Measurements from ENCODE around the gene FBXW9. TPM values are rescaled to one million over a fixed set of nuclear protein-coding genes. Genes with fewer than 3 reads are reported as not detected.

The FBXW9 gene
- total RNA-seq (2016; rRNA removed; fragmentation: Illumina TruSeq; extraction: Trizol) (4.6 and 6.1 TPM in 2 replicates), polyA plus RNA-seq (2011; rRNA removed) (5.7 and 7.0 TPM in 2 replicates), polyA minus RNA-seq (2011; rRNA and poly(A)+ RNA removed; ENCODE audit: low replicate concordance) (10.4 and 13.8 TPM in 2 replicates), Bru-seq, nascent RNA (percentile 50 among the genes with signal in this experiment), BruChase-seq, experiment 1, labeled RNA remaining after a 6-hour chase (percentile 60 among the genes with signal in this experiment), BruChase-seq, experiment 2, labeled RNA remaining after a 2-hour chase (percentile 56 among the genes with signal in this experiment)
- 1.2 and 2.0 TPM in 2 replicates for total RNA-seq (2016; cell fraction: cytosol; rRNA removed; fragmentation: Illumina TruSeq; extraction: Trizol; ENCODE audit: low read depth)
- total RNA-seq (2016; cell fraction: insoluble cytoplasmic fraction; rRNA removed; fragmentation: Illumina TruSeq; extraction: Trizol): 3.8 and 6.5 TPM in 2 replicates
- total RNA-seq (2016; cell fraction: membrane; rRNA removed; fragmentation: Illumina TruSeq; extraction: Trizol): 2.3 and 2.8 TPM in 2 replicates
- total RNA-seq (2016; cell fraction: nucleus; rRNA removed; fragmentation: Illumina TruSeq; extraction: Trizol): 5.5 and 5.9 TPM in 2 replicates
- polyA plus RNA-seq (2011; cell fraction: cytosol; rRNA removed): 6.0 and 11.9 TPM in 2 replicates
- polyA plus RNA-seq (2011; cell fraction: nucleus; rRNA removed): 21.5 and 25.3 TPM in 2 replicates
- 3.3 TPM in 2 replicates for polyA plus RNA-seq (2012)
- 1.7 and 1.9 TPM in 2 replicates for polyA plus RNA-seq (2016; cell fraction: cytosol; fragmentation: Illumina TruSeq; extraction: Trizol; ENCODE audit: low read depth)
- polyA plus RNA-seq (2016; cell fraction: insoluble cytoplasmic fraction; fragmentation: Illumina TruSeq; extraction: Trizol; ENCODE audit: low read depth): 4.4 and 5.7 TPM in 2 replicates
- polyA plus RNA-seq (2016; cell fraction: membrane; fragmentation: Illumina TruSeq; extraction: Trizol; ENCODE audit: low read depth): 1.9 and 2.7 TPM in 2 replicates
- 12.6 and 13.0 TPM in 2 replicates for polyA plus RNA-seq (2016; cell fraction: nucleus; fragmentation: Illumina TruSeq; extraction: Trizol; ENCODE audit: insufficient read depth, low read depth)
- polyA minus RNA-seq (2011; cell fraction: cytosol; rRNA and poly(A)+ RNA removed): 3.2 and 4.4 TPM in 2 replicates
- polyA minus RNA-seq (2011; cell fraction: nucleus; rRNA and poly(A)+ RNA removed): 2.7 and 4.4 TPM in 2 replicates
- long read RNA-seq, experiment 1, transcript FBXW9-201 (10 exons, 1,738 nt): major isoform, 15 of 18 reads
- long read RNA-seq, experiment 1, partial matches to known transcripts: 1 of 18 reads
- long read RNA-seq, experiment 1, other reads (novel, unspliced or antisense): 2 of 18 reads
- long read RNA-seq, experiment 2, transcript FBXW9-201 (10 exons, 1,738 nt): major isoform, 10 of 12 reads
- long read RNA-seq, experiment 2, partial matches to known transcripts: 2 of 12 reads
- long read RNA-seq, experiment 2, other reads (novel, unspliced or antisense): 0 of 12 reads

DNA sequence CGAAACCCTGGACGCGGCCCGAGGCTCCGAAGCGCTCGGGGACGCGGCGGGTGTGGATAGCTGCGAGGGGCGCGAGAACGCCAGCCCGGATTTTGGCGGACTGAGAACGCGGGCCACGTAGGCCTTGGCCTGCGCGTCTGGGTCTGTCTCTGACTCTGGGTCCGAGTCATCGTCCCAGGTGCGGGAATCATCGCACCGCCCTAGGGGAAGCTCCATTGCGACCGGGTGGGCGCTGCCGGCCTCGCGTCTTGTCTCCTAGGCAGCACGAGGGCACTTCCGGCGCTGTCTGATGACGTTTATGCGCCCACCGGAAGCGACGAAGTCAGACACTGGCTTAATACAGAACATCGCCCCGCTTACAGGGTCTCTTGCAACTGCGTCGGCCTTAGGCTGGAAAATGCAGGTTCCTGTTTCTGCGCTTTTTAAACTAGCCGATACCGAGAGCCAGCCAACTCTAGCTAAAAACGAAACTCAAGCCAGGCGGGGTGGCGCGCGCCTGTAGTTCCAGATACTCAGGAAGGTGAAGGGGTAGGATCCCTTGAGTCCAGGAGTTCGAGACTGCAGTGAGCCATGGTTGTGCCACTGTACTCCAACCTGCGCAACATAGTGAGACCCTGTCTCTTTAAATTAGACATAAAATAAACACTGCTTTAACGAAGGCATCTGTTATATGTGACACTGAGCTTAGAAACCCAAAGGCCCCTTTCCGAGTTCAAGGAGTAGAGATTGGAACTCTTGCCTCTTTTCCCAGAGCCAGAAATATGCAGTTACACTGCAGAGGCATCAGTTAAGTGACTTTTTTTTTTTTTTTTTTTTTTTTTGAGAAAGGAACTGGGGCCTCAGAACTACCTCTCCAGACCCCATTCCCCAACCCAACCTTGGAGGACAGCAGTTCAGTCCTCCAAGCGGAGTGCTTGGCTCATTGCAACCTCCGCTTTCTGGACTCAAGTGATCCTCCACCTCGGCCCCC, at the start of gene FBXW9:
TSS of gene FBXW9 (minus strand) at position 266 of the 970 bp plus-strand sequence. CDS start at position 216, 50 bp downstream.
- Histone ChIP-seq H4K20me1 (ENCODE audit: insufficient read depth, low read length) (no peaks in the 10 kb centered on the region), H3K27ac (ENCODE audit: extremely low read length, insufficient read depth, low read length) (peak within 1 kb of the TSS; percentile 76), H3K79me2 (ENCODE audit: insufficient read depth, low read length) (peaks cover 4% of the 10 kb centered on the region), H3K4me2 (ENCODE audit: low read depth, low read length) (peak within 1 kb of the TSS; percentile 86), H3K4me3 (replicated peaks in 1 of 3; ENCODE audit: insufficient read depth in 1 of 3, low read depth in 2 of 3, low read length in 3 of 3) (peak within 1 kb of the TSS; percentile 79 to 100 (median 92)), H3K27me3 (ENCODE audit: control insufficient read depth in 1 of 2, insufficient read depth in 2 of 2, low read length in 2 of 2) (no peaks in the 10 kb centered on the region; a peak in 1 of 5 replicates), H3K4me1 (ENCODE audit: insufficient read depth, low read length) (peaks cover 16% of the 10 kb centered on the region), H3K9ac (ENCODE audit: insufficient read depth, low read depth, low read length) (peak within 1 kb of the TSS; percentile 81), H2AFZ (ENCODE audit: low read length) (no peak within 1 kb of the TSS), H3K36me3 (replicated peaks in 1 of 2; ENCODE audit: control insufficient read depth in 1 of 2, insufficient read depth in 2 of 2, low read length in 2 of 2) (peaks cover 7 to 15% of the 10 kb centered on the region in 2 experiments; a peak in 4 of 5 replicates), H3K9me3 (ENCODE audit: low read length) (no peaks in the 10 kb centered on the region)
- peak; percentile 90 for DNase-seq (ENCODE audit: low spot score)
- in situ Hi-C loops (cut with HindIII; ENCODE audit: extremely low pct_ligation_motif_present, low pct_unique_long_range_greater_than_20kb): no loop called here
- POLR2A ChIA-PET: interaction anchor here (0.6 to 2.5 kb wide), 7 partner anchors 11 to 526 kb away, joined by 3 to 9 read pairs (median 6); partner anchors contain the start of genes DHPS, TNPO2 and TRIR
- intact Hi-C loops (cut with micrococcal nuclease; ENCODE audit: unreplicated experiment): no loop called here
- TSS peak; percentile 99 for BruUV-seq (replicated peaks)
- CTCF ChIA-PET (ENCODE audit: low intra/inter-chr PET ratio, low total read pairs): no interaction called here
- peak; percentile 87 for FAIRE-seq
- ATAC-seq: peak; percentile 86
- WGBS (ENCODE audit: low lambda C conversion rate): 21% methylated on average over 19 of the region's 59 CpGs
- no peak for TF ChIP-seq NONO (IDR thresholded peaks at IDR 0.05)
- peak; percentile 60 for TF ChIP-seq NONO (CRISPR knock-in tag; conservative IDR thresholded peaks at IDR 0.05)
- TF ChIP-seq, protein P1, sequence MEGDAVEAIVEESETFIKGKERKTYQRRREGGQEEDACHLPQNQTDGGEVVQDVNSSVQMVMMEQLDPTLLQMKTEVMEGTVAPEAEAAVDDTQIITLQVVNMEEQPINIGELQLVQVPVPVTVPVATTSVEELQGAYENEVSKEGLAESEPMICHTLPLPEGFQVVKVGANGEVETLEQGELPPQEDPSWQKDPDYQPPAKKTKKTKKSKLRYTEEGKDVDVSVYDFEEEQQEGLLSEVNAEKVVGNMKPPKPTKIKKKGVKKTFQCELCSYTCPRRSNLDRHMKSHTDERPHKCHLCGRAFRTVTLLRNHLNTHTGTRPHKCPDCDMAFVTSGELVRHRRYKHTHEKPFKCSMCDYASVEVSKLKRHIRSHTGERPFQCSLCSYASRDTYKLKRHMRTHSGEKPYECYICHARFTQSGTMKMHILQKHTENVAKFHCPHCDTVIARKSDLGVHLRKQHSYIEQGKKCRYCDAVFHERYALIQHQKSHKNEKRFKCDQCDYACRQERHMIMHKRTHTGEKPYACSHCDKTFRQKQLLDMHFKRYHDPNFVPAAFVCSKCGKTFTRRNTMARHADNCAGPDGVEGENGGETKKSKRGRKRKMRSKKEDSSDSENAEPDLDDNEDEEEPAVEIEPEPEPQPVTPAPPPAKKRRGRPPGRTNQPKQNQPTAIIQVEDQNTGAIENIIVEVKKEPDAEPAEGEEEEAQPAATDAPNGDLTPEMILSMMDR (CRISPR knock-in tag; IDR thresholded peaks at IDR 0.05): peak; percentile 28; the same call in 1 of the 2 replicates
- peak; percentile 83 for TF ChIP-seq HCFC1 (IDR thresholded peaks at IDR 0.05; ENCODE audit: low read depth, low read length)
- TF ChIP-seq CEBPG (CRISPR knock-in tag; IDR thresholded peaks at IDR 0.05): peak; percentile 50
- no peak for TF ChIP-seq PHB2 (IDR thresholded peaks at IDR 0.05; ENCODE audit: partially characterized antibody)
- TF ChIP-seq HNRNPH1 (optimal IDR thresholded peaks at IDR 0.05; ENCODE audit: low read depth, low read length): no peak
- peak; percentile 83 for TF ChIP-seq IRF2 (CRISPR knock-in tag; IDR thresholded peaks at IDR 0.05)
- TF ChIP-seq TEAD3 (CRISPR knock-in tag; optimal IDR thresholded peaks at IDR 0.05; ENCODE audit: borderline replicate concordance): peak; percentile 10
- peak; percentile 87 for TF ChIP-seq MXD4 (CRISPR knock-in tag; IDR thresholded peaks at IDR 0.05)
- no peak for TF ChIP-seq MIER2 (CRISPR knock-in tag; IDR thresholded peaks at IDR 0.05)
- TF ChIP-seq, protein P2, sequence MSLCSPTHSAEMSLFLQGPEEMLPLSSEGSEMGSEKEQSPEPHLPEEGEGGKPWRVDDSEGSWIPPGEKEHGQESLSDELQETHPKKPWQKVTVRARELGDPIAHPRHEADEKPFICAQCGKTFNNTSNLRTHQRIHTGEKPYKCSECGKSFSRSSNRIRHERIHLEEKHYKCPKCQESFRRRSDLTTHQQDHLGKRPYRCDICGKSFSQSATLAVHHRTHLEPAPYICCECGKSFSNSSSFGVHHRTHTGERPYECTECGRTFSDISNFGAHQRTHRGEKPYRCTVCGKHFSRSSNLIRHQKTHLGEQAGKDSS (CRISPR knock-in tag; IDR thresholded peaks at IDR 0.05; ENCODE audit: borderline replicate concordance, low read depth): no peak
- no peak for TF ChIP-seq ZNF510 (CRISPR knock-in tag; IDR thresholded peaks at IDR 0.05; ENCODE audit: low read depth)
- no peak for TF ChIP-seq ZNF75D (CRISPR knock-in tag; IDR thresholded peaks at IDR 0.05; ENCODE audit: borderline replicate concordance)
